Uterus (tissue), 2 donors: ENCODE results near the gene BCL2L11.

Source experiments
- POLR2A ChIP-seq, 2 donors: fragments of 450-650 bp; IDR thresholded peaks; one replicate each; pipeline ENCODE4 v1.6.1; 2016; ENCODE audit warnings: antibody characterized with exemption in 2 of 2, mild to moderate bottlenecking in 1 of 2, moderate library complexity in 1 of 2
- TF ChIP-seq, protein P1 (sequence below), 4 experiments: fragments of 200-600 bp in 2 of 4; fragments of 450-650 bp in 2 of 4; sonication (generic) in 2 of 4; IDR thresholded peaks; one replicate each; pipeline ENCODE4 v1.5.1; 2016 to 2019; ENCODE audit warnings: antibody characterized with exemption in 4 of 4, mild to moderate bottlenecking in 2 of 4, moderate library complexity in 1 of 4

DNA sequence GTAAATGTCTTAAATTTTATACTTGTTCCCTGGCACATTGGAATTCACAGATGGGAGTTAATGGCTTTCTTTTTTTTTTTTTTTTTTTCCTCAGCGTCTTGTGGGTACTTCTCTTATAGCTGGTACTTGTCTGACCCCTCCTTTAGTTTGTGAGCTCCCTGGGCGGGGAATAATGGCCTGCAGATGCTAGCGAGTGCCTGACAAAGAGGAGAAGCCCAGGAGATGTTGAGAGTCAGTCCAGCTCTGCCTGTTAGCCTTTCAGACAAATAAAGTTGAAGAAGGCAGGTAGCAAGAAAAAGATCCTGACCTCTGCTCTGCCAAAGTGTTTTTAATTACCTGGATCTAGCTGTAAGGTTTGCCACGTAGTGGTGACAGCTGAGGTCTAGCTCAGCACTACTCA lies 6.6 kb downstream of the BCL2L11 start:
- TF ChIP-seq, protein P1, sequence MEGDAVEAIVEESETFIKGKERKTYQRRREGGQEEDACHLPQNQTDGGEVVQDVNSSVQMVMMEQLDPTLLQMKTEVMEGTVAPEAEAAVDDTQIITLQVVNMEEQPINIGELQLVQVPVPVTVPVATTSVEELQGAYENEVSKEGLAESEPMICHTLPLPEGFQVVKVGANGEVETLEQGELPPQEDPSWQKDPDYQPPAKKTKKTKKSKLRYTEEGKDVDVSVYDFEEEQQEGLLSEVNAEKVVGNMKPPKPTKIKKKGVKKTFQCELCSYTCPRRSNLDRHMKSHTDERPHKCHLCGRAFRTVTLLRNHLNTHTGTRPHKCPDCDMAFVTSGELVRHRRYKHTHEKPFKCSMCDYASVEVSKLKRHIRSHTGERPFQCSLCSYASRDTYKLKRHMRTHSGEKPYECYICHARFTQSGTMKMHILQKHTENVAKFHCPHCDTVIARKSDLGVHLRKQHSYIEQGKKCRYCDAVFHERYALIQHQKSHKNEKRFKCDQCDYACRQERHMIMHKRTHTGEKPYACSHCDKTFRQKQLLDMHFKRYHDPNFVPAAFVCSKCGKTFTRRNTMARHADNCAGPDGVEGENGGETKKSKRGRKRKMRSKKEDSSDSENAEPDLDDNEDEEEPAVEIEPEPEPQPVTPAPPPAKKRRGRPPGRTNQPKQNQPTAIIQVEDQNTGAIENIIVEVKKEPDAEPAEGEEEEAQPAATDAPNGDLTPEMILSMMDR (IDR thresholded peaks at IDR 0.05), result no peak
- no peak for TF ChIP-seq POLR2A (IDR thresholded peaks at IDR 0.05)
